SK-N-SH (cell line): ENCODE results near the gene PLXDC1. TPM values are rescaled to one million over a fixed set of nuclear protein-coding genes. Genes with fewer than 3 reads are reported as not detected.
A peak's percentile ranks its signal among the peaks of the same experiment; 100 is the strongest.

Experiments used
- CTCF ChIA-PET: fragments of 300-600, 350-600 bp; formaldehyde crosslinking; extraction: SDS; loops from one replicate; lab custom pipeline; 2021; lab: Yijun Ruan, JAX
- POLR2A ChIA-PET: fragments of 350-600 bp; sonication (Branson Sonifier 250); formaldehyde crosslinking; extraction: SDS; loops from one replicate; lab custom pipeline; 2020; ENCODE audit warnings: antibody characterized with exemption, inconsistent platforms; lab: Yijun Ruan, JAX
- DNase-seq: peaks from one replicate; pipeline ENCODE4 v3.0.0; 2012
- H2AFZ ChIP-seq: fragments of 200-600 bp; sonication (generic); 2 replicates; pipeline ENCODE4 v1.8.1; 2016; ENCODE audit warnings: antibody characterized with exemption, mild to moderate bottlenecking, low read depth
- H3F3A ChIP-seq: fragments of 200-600 bp; sonication (generic); replicated peaks from 2 replicates; pipeline ENCODE3; 2016; ENCODE audit warnings: antibody characterized with exemption, mild to moderate bottlenecking; ENCODE audit not compliant: insufficient read depth
- H3K27ac ChIP-seq, 2 experiments: fragments of 200-500 bp in 1 of 2; fragments of 200-600 bp in 1 of 2; sonication (Bioruptor generic) in 1 of 2; sonication (generic), shearing (Covaris generic) in 1 of 2; 2 replicates each; pipeline versions ENCODE4 v1.5.1 to v1.6.1; 2014 to 2016; ENCODE audit warnings: low read depth in 2 of 2, inconsistent platforms in 1 of 2, low read length in 1 of 2, mild to moderate bottlenecking in 1 of 2, mixed read lengths in 1 of 2
- H3K27me3 ChIP-seq: fragments of 200-600 bp; sonication (generic), shearing (Covaris generic); 2 replicates; pipeline ENCODE4 v1.6.1; 2016; ENCODE audit warnings: mixed run types; ENCODE audit not compliant: insufficient read depth
- H3K36me3 ChIP-seq, 2 experiments: fragments of 200-500 bp in 1 of 2; fragments of 200-600 bp in 1 of 2; sonication (Bioruptor generic) in 1 of 2; sonication (generic) in 1 of 2; replicated peaks in 1 of 2; 2 replicates each; pipeline versions ENCODE3 to v1.5.1; 2014 to 2016; ENCODE audit warnings: low read length in 1 of 2, mild to moderate bottlenecking in 1 of 2; ENCODE audit not compliant: insufficient read depth in 2 of 2, control insufficient read depth in 1 of 2
- H3K4me1 ChIP-seq, 2 experiments: fragments of 200-500 bp in 1 of 2; fragments of 200-600 bp in 1 of 2; sonication (Bioruptor generic) in 1 of 2; sonication (generic), shearing (Covaris generic) in 1 of 2; 2 replicates each; pipeline versions ENCODE4 v1.5.1 to v1.6.1; 2014 to 2016; ENCODE audit warnings: low read depth in 1 of 2, low read length in 1 of 2, mixed run types in 1 of 2; ENCODE audit not compliant: insufficient read depth in 2 of 2, control insufficient read depth in 1 of 2
- H3K4me2 ChIP-seq: fragments of 200-600 bp; sonication (generic), shearing (Covaris generic); 2 replicates; pipeline ENCODE4 v1.6.1; 2017; ENCODE audit warnings: mixed run types
- H3K4me3 ChIP-seq, 2 experiments: fragments of 200-500 bp in 1 of 2; fragments of 200-600 bp in 1 of 2; sonication (Bioruptor generic) in 1 of 2; sonication (generic), shearing (Covaris generic) in 1 of 2; 2 replicates each; pipeline versions ENCODE4 v1.5.1 to v1.8.1; 2014 to 2016; ENCODE audit warnings: low read depth in 2 of 2, inconsistent platforms in 1 of 2, low read length in 1 of 2, mild to moderate bottlenecking in 1 of 2, mixed read lengths in 1 of 2, moderate library complexity in 1 of 2
- H3K79me2 ChIP-seq: fragments of 200-600 bp; sonication (generic); 2 replicates; pipeline ENCODE4 v1.8.1; 2017; ENCODE audit warnings: mild to moderate bottlenecking; ENCODE audit not compliant: insufficient read depth
- H3K9ac ChIP-seq: fragments of 200-600 bp; sonication (generic); 2 replicates; pipeline ENCODE4 v1.6.1; 2017; ENCODE audit warnings: mixed run types
- H3K9me2 ChIP-seq: fragments of 200-600 bp; sonication (generic); 2 replicates; pipeline ENCODE4 v1.6.1; 2017; ENCODE audit warnings: mixed run types
- H3K9me3 ChIP-seq: fragments of 200-600 bp; sonication (generic); 2 replicates; pipeline ENCODE4 v1.6.1; 2017; ENCODE audit warnings: mixed run types, mild to moderate bottlenecking, moderate library complexity
- H4K20me1 ChIP-seq: fragments of 200-600 bp; sonication (generic); 2 replicates; pipeline ENCODE4 v1.6.1; 2017; ENCODE audit warnings: mild to moderate bottlenecking, mixed run types; ENCODE audit not compliant: insufficient read depth
- EZH2phosphoT487 ChIP-seq: fragments of 200-600 bp; sonication (generic); IDR thresholded peaks from 2 replicates; pipeline ENCODE4 v1.6.1; 2017; ENCODE audit warnings: low read depth, mixed run types, mild to moderate bottlenecking, antibody characterized with exemption, moderate library complexity, borderline replicate concordance
- FOSL2 ChIP-seq: IDR thresholded peaks from 2 replicates; pipeline ENCODE4 v1.4.0; 2012; ENCODE audit warnings: low read depth, mild to moderate bottlenecking, moderate library complexity, borderline replicate concordance
- JUND ChIP-seq: IDR thresholded peaks from 2 replicates; pipeline ENCODE4 v1.4.0; 2012
- POLR2AphosphoS5 ChIP-seq: IDR thresholded peaks from 2 replicates; pipeline ENCODE4 v1.6.1; 2012; ENCODE audit warnings: low read depth, low read length
- RCOR1 ChIP-seq: fragments of 150-350 bp; IDR thresholded peaks from 2 replicates; pipeline ENCODE4 v1.6.1; 2017; ENCODE audit warnings: antibody characterized with exemption, low read length
- RXRA ChIP-seq: IDR thresholded peaks from 2 replicates; pipeline ENCODE4 v1.4.0; 2012; ENCODE audit warnings: low read depth, mild to moderate bottlenecking, borderline replicate concordance
- SMC3 ChIP-seq: IDR thresholded peaks from 2 replicates; pipeline ENCODE4 v1.6.1; 2012; ENCODE audit warnings: low read depth, low read length, improper control_type of control experiment
- TAF1 ChIP-seq: IDR thresholded peaks from 2 replicates; pipeline ENCODE4 v1.6.1; 2012; ENCODE audit warnings: low read depth, mild to moderate bottlenecking, low read length, moderate library complexity, borderline replicate concordance
- TEAD4 ChIP-seq: IDR thresholded peaks from 2 replicates; pipeline ENCODE4 v1.4.0; 2012; ENCODE audit warnings: mild to moderate bottlenecking, borderline replicate concordance; ENCODE audit not compliant: insufficient read depth
- WGBS: methylation state at CpG from one replicate; pipeline ENCODE4 v1.1.6; 2017; ENCODE audit warnings: low lambda C conversion rate; 5-methylcytosine and 5-hydroxymethylcytosine counted together
- polyA plus RNA-seq, 3 experiments: library from polyadenylated mRNA; depleted of rRNA; stranded (reverse); fragments of >200 nt; gene quantifications; 2 replicates each; pipeline ENCODE4 v1.2.3, GENCODE V29; 2012
- TF ChIP-seq, protein P1 (sequence below): IDR thresholded peaks from 2 replicates; pipeline ENCODE4; 2012
- TF ChIP-seq, protein P2 (sequence below): fragments of 150-350 bp; IDR thresholded peaks from 2 replicates; pipeline ENCODE4 v1.6.1; 2017; ENCODE audit warnings: antibody characterized with exemption, low read length, low read depth, borderline replicate concordance

Gene PLXDC1
- polyA plus RNA-seq, 1 of the 3 experiments (the other 2 are of a cell fraction): 1.5 TPM

DNA sequence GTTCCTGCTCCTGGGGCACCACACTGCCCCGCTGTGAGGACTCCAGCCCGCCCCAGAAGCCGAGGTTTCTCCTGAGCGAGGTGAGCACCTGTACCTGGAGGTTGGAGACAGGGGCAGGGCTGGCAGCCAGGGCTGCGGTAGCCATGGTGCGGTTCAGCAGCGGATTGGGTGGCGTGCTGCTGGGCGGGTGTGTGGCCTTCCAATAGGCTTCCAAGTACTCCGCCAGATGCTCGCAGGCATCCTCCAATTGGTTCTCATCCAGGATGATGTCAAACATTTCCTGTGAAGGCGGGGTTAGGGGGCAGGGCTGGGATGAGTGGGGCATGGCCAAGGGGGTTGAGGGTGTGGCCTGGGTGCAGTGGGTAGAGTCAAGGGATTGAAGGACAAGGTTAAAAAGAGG lies 25.8 kb upstream of the PLXDC1 start:
- peak; percentile 59 for DNase-seq
- Histone ChIP-seq H3F3A (peaks cover 3% of the 10 kb centered on the region), H3K4me3 (no peak overlapping the region), H3K9ac (no peak overlapping the region), H3K79me2 (no peaks in the 10 kb centered on the region), H4K20me1 (no peaks in the 10 kb centered on the region), H3K4me2 (no peak overlapping the region), H3K4me1 (no peaks in the 10 kb centered on the region; a peak in 1 of 4 replicates), H3K36me3 (peaks cover 25 to 27% of the 10 kb centered on the region in 2 experiments), H3K9me2 (no peaks in the 10 kb centered on the region), H3K27me3 (no peaks in the 10 kb centered on the region), H3K9me3 (no peaks in the 10 kb centered on the region), H3K27ac (no peak overlapping the region), H2AFZ (no peak overlapping the region)
- WGBS: 97% methylated on average over 8 of the region's 12 CpGs
- TF ChIP-seq EZH2phosphoT487 (no peak), SMC3 (no peak), TEAD4 (no peak), RXRA (no peak), FOSL2 (no peak), JUND (no peak), TAF1 (no peak)
- ChIA-PET POLR2A (no interaction called here), CTCF (interaction anchor here (6.2 kb wide), 1 partner anchor 23 kb away, joined by 71 read pairs; the partner anchor contains the start of gene PLXDC1)

DNA sequence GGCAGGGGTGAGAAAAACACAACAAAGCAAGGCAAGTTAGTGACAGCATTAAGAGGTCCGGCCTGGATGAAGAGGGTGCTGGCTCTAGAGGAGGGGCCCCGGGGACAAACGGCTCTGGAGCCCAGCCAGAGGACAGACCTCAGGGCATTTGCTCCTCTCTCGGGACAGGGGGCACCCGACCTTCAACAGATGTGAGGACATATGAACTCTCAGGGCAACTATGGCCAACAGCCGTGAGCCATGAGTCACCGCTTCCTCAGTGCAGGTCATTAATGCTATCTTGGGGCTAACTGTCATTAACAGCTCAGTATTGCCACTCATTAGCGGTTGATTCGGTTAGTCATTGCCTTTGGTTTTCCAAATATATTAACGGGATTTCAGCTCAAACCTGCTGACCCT lies 24.3 kb upstream of the PLXDC1 start:
- DNase-seq: no peak
- Histone ChIP-seq H2AFZ (no peak overlapping the region), H3F3A (peaks cover 3% of the 10 kb centered on the region), H3K79me2 (no peaks in the 10 kb centered on the region), H3K4me1 (no peaks in the 10 kb centered on the region; a peak in 1 of 4 replicates), H3K27ac (no peak overlapping the region), H3K27me3 (no peaks in the 10 kb centered on the region), H3K4me3 (no peak overlapping the region), H3K9ac (no peak overlapping the region), H3K4me2 (no peak overlapping the region), H3K9me3 (no peaks in the 10 kb centered on the region), H4K20me1 (no peaks in the 10 kb centered on the region), H3K9me2 (no peaks in the 10 kb centered on the region), H3K36me3 (peaks cover 16 to 21% of the 10 kb centered on the region in 2 experiments)
- WGBS: 66% methylated on average over 10 of the region's 10 CpGs
- CTCF ChIA-PET: interaction anchor here (0.7 to 7.6 kb wide), 22 partner anchors 8 to 255 kb away, joined by 3 to 108 read pairs (median 7); partner anchors contain the start of genes ARL5C, CACNB1, PLXDC1 and RPL19
- TF ChIP-seq RCOR1 (no peak), RXRA (no peak), TEAD4 (no peak), EZH2phosphoT487 (no peak), POLR2AphosphoS5 (no peak), JUND (no peak)
- TF ChIP-seq, protein P1, sequence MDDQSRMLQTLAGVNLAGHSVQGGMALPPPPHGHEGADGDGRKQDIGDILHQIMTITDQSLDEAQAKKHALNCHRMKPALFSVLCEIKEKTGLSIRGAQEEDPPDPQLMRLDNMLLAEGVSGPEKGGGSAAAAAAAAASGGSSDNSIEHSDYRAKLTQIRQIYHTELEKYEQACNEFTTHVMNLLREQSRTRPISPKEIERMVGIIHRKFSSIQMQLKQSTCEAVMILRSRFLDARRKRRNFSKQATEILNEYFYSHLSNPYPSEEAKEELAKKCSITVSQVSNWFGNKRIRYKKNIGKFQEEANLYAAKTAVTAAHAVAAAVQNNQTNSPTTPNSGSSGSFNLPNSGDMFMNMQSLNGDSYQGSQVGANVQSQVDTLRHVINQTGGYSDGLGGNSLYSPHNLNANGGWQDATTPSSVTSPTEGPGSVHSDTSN: no peak
- TF ChIP-seq, protein P2, sequence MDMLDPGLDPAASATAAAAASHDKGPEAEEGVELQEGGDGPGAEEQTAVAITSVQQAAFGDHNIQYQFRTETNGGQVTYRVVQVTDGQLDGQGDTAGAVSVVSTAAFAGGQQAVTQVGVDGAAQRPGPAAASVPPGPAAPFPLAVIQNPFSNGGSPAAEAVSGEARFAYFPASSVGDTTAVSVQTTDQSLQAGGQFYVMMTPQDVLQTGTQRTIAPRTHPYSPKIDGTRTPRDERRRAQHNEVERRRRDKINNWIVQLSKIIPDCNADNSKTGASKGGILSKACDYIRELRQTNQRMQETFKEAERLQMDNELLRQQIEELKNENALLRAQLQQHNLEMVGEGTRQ: no peak
- POLR2A ChIA-PET: no interaction called here
